Measurements from ENCODE around the gene SIRPB2. TPM values are rescaled to one million over a fixed set of nuclear protein-coding genes. Genes with fewer than 3 reads are reported as not detected.

Gene SIRPB2
- total and polyA plus RNA-seq, 2 of the 8 experiments (the other 6 are each of a cell fraction or from before 2014, with no cell fraction given): 0.28 TPM; not detected in 1

- no peak for TF ChIP-seq SIX5 (IDR thresholded peaks at IDR 0.05; ENCODE audit: low read depth, low read length)
- no peak for TF ChIP-seq SAP30 (IDR thresholded peaks at IDR 0.05; ENCODE audit: insufficient read depth, insufficient replicate concordance, low read length)
- peak in 1 of 2 experiments; percentile 55; a peak in 1 of 3 replicates for TF ChIP-seq POLR2A (IDR thresholded peaks at IDR 0.05; ENCODE audit: control extremely low read depth in 1 of 2, low read depth in 2 of 2, low read length in 2 of 2)
- no peak for TF ChIP-seq RBBP5 (IDR thresholded peaks at IDR 0.05; ENCODE audit: borderline replicate concordance, low read depth, low read length)
- no peak for TF ChIP-seq SP1 (IDR thresholded peaks at IDR 0.05; ENCODE audit: low read depth, low read length)
- no peak for TF ChIP-seq HDAC6 (IDR thresholded peaks at IDR 0.05; ENCODE audit: low read depth, low read length)
- no peak for TF ChIP-seq BRCA1 (IDR thresholded peaks at IDR 0.05; ENCODE audit: low read depth, low read length)
- no peak for TF ChIP-seq USF2 (IDR thresholded peaks at IDR 0.05; ENCODE audit: low read length)
- TF ChIP-seq NANOG (IDR thresholded peaks at IDR 0.05; ENCODE audit: insufficient read depth, low read depth, low read length, poor library complexity, severe bottlenecking): no peak
- peak; percentile 15; the same call in 1 of the 2 replicates for TF ChIP-seq TBP (IDR thresholded peaks at IDR 0.05; ENCODE audit: low read depth, low read length)
- no peak for TF ChIP-seq SIN3A (conservative IDR thresholded peaks at IDR 0.05 in 1 of 2, IDR thresholded peaks at IDR 0.05 in 1 of 2; ENCODE audit: low read depth in 1 of 2, low read length in 2 of 2)
- TF ChIP-seq SP4 (IDR thresholded peaks at IDR 0.05; ENCODE audit: low read length): no peak
- no peak for TF ChIP-seq EZH2 (IDR thresholded peaks at IDR 0.05; ENCODE audit: low read depth, low read length, severe bottlenecking)
- no peak for TF ChIP-seq RXRA (IDR thresholded peaks at IDR 0.05; ENCODE audit: insufficient read depth, low read depth, low read length)
- no peak for TF ChIP-seq ATF3 (IDR thresholded peaks at IDR 0.05; ENCODE audit: insufficient read depth, low read depth, low read length)
- no peak for TF ChIP-seq SUZ12 (IDR thresholded peaks at IDR 0.05; ENCODE audit: low read length)
- no peak for TF ChIP-seq SP2 (IDR thresholded peaks at IDR 0.05; ENCODE audit: low read length)
Observed at GRCh38 chr20:1469925-1470571, 21.2 kb downstream of the SIRPB2 start (continued).

Data from H1 (cell line).